ES-I3 (cell line): ENCODE results near the gene ZIC5.
"Not testable (repeated sequence)": the region's sequence is repeated elsewhere in the genome, so short reads cannot be mapped to it uniquely, and the experiment has no call there.

Experiments used
- H3K36me3 ChIP-seq: 2 replicates; pipeline ENCODE4 v1.6.1; 2013; ENCODE audit warnings: mild to moderate bottlenecking, low read length, control low read depth, moderate library complexity; ENCODE audit not compliant: insufficient read depth
- H3K4me1 ChIP-seq: 2 replicates; pipeline ENCODE4 v1.6.1; 2013; ENCODE audit warnings: mild to moderate bottlenecking, control low read depth, low read length; ENCODE audit not compliant: insufficient read depth
- H3K9ac ChIP-seq: 2 replicates; pipeline ENCODE4 v1.6.1; 2013; ENCODE audit warnings: low read depth, mild to moderate bottlenecking, low read length, moderate library complexity
- H3K9me3 ChIP-seq: 2 replicates; pipeline ENCODE4 v1.6.1; 2013; ENCODE audit warnings: mild to moderate bottlenecking, low read length, moderate library complexity; ENCODE audit not compliant: control insufficient read depth, insufficient read depth

ZIC5 gene

DNA sequence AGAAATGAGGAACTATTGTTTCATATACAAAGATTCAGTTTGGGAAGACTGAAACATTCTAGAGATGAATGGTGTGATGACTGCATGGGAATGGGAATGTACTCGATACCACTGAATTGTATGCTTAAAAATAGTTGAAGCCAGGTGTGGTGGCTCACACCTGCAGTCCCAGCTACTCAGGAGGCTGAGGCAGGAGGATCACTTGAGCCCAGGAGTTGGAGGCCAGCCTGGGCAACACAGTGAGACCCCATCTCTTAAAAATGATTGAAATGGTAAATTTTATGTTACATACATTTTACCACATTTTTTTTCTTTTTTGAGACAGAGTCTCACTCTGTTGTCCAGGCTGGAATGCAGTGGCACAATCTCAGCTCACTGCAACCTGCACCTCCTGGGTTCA, 19.9 kb downstream of the ZIC5 start:
- not testable (repeated sequence) for H3K9me3 ChIP-seq, H3K36me3 ChIP-seq, H3K9ac ChIP-seq
- peaks cover 12% of the 10 kb centered on the region; the same call in 1 of the 2 replicates for H3K4me1 ChIP-seq

DNA sequence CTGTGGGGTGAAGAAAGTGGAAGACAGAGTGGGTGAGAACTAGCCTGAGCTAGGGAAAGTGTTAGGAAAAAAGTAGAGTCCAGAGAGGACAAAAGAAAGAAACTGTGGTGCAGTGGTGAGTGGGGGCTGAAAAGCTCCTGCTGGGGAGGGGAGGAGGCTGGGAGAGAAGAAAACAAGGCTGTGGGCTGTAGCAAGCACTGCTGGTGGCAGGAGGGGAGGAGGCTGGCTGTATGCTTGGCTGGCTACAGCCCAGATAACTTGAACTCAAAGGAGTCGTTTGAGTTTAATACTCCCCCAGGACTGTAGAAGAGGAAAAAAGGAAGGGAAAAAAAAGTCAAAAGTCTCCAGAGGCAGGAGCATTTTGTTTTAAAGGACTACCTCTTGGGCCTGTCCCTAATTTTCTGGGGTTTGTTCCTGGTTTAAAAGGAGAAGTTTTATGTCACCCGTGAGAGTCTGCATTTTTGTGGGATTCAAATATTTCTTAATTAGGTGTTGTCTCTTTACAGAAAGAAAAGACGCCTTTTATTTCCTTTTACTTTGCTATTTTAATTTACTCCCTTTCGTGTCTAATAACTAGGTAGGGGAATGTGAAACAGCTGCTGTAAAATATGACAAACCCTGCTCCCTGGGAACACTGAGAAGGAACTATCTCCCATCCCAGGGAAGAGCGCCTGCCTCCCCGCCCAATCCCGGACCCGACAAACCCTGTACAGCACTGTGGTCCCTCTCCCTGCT, 21.7 kb downstream of the ZIC5 start:
- H3K36me3 ChIP-seq, result no peaks in the 10 kb centered on the region
- no peak overlapping the region for H3K9ac ChIP-seq
- peaks cover 5% of the 10 kb centered on the region; the same call in 1 of the 2 replicates for H3K4me1 ChIP-seq
- no peaks in the 10 kb centered on the region for H3K9me3 ChIP-seq

DNA sequence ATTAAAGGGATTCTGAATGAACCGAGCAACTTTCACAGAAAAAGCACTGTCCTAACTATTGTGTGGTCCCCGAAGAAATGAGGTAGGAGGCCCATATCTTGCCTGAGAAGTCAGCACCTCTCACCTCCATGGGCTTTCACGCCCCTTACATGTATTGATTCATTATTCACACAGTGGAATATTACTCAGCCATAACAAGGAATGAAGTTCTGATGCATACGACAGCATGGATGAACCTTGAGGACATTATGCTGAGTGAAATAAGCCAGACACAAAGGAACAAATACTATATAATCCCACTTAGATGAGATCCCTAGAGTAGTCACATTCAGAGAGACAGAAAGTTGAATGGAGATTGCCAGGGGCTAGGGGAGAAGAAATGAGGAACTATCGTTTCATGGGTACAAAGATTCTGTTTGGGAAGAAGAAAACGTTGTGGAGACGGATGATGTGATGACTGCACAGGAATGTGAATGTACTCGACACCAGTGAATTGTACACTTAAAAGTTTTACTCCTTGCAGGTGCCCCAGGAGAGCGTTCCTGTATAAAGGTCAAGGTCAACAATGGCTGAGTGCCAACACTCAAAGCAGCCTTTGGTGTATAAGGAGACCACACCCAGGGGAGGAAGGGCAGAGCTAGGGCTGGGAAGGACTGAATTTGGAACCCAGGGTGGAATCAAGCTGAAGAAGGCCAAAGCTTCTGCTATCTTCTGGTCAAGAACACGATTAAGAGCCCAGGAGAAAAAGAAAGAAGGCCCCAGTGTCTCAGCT, 22.5 kb downstream of the ZIC5 start:
- Histone ChIP-seq H3K4me1 (peaks cover 5% of the 10 kb centered on the region; the same call in 1 of the 2 replicates), H3K9me3 (no peaks in the 10 kb centered on the region), H3K36me3 (no peaks in the 10 kb centered on the region), H3K9ac (no peak overlapping the region)

DNA sequence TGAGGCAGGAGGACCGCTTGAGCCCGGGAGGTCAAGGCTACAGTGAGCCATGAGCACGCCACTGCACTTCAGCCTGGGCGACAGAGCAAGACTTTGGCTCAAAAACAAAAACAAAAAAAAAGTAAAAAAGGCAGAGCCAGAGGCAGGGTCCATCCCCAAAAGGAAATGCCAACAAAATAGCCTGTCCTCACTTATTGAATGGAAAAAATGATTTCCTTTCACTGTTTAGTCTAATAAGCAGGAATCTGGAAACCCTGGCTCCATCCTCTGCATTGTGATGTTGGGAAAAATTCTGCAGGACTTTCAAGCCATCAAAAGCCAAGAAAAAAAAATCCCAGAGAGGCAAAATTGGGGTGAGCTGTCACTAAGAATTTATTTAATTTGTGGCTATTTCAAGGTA, 23.2 kb downstream of the ZIC5 start:
- no peaks in the 10 kb centered on the region for H3K9me3 ChIP-seq
- H3K4me1 ChIP-seq, result peaks cover 5% of the 10 kb centered on the region; the same call in 1 of the 2 replicates
- no peak overlapping the region for H3K9ac ChIP-seq
- no peaks in the 10 kb centered on the region for H3K36me3 ChIP-seq

DNA sequence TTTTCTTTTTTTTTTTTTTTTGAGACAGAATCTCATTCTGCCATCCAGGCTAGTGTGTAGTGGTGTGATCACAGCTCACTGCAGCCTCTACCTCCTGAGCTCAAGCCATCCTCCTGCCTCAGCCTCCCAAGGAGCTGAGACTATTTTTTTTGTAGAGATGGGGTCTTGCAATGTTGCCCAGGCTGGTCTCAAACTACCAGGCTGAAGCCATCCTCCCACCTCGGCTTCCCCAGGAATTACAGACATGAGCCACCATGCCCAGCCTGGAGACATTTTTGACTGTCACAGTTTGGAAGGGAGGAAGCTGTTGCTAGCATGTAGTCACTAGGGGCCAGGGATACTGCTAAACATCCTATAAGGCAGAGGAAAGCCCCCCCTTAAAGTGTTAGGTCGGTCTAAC, 23.9 kb downstream of the ZIC5 start:
- Histone ChIP-seq H3K9ac (no peak overlapping the region), H3K9me3 (no peaks in the 10 kb centered on the region), H3K4me1 (peaks cover 5% of the 10 kb centered on the region; the same call in 1 of the 2 replicates), H3K36me3 (no peaks in the 10 kb centered on the region)

DNA sequence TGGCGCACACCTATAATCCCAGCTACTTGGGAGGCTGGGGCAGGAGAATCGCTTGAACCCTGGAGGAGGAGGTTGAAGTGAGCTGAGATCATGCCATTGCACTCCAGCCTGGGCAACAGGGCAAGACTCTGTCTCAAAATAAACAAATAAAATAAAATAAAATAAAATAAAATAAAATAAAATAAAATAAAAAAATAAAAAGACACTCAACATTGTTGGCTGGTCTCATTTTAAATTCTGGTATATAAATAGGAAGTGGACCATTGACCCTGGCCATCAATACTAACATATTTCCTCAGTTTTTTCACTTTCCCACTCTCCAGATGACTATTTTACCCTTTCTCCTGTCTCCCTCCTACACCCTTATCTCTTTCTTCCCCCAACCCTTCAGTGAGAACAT, 26.1 kb downstream of the ZIC5 start:
- H3K36me3 ChIP-seq, H3K9ac ChIP-seq, H3K9me3 ChIP-seq, H3K4me1 ChIP-seq: not testable (repeated sequence)

DNA sequence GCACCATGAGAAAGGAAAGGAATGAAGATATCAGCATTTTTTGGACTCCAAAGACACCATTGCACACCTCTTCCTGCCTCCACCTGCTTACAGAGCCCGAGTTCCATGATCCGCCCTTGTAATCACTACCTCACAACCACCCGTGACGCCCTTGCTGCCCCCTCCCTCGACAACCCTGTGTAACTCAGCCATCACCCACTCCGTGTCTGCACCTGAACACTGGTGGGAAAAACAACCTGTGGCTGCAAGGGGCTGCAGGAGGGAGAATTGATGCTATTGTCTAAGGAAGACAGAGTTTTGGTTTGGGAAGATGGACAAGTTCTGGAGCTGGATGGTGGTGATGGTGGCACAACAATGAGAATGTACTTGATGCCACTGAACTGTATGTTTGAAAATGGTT, 27.0 kb downstream of the ZIC5 start:
- Histone ChIP-seq H3K36me3 (no peaks in the 10 kb centered on the region), H3K9me3 (no peaks in the 10 kb centered on the region), H3K4me1 (peaks cover 4% of the 10 kb centered on the region; the same call in 1 of the 2 replicates), H3K9ac (no peak overlapping the region)

DNA sequence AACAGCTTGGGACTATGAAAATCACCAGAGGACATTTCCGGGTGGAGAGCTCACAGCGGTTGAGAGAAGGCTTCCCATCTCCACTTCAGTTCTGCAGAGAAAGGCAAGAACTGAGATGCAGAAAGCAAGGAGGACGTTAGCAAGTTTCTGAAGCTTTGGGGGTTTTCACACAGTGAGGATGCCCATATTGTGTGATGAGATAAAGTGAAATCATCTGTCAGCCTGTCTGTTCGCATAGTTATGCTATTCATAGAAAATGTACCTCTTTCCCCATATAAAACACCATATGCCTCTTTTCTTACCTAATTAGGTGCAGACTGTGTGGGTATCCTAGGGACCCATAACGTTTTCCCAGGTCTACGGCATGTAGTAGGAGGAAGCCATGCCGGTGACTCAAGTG, 27.5 kb downstream of the ZIC5 start:
- no peaks in the 10 kb centered on the region for H3K36me3 ChIP-seq
- no peaks in the 10 kb centered on the region for H3K9me3 ChIP-seq
- no peaks in the 10 kb centered on the region for H3K4me1 ChIP-seq
- H3K9ac ChIP-seq, result no peak overlapping the region

DNA sequence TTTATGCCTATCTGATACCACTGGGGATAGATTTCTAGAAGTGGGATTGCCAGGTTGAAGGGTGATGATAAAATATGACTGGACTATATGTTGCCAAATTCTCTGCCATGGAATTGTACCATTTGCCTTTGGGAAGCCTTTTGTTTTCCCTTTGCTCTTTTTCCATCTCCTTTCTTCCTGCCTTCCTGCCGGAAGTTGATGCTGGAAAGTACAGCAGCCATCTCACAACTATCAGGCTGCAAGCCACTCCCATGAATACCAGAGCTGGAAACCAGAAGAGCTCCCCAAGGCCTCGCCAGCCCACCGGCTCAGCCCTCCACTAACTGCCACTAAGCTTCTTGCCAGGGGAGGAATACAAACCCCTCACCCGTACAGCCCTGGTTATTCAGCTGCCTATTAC, 29.7 kb downstream of the ZIC5 start:
- no peaks in the 10 kb centered on the region for H3K9me3 ChIP-seq
- H3K36me3 ChIP-seq, result no peaks in the 10 kb centered on the region
- H3K4me1 ChIP-seq, result no peaks in the 10 kb centered on the region
- H3K9ac ChIP-seq, result no peak overlapping the region

DNA sequence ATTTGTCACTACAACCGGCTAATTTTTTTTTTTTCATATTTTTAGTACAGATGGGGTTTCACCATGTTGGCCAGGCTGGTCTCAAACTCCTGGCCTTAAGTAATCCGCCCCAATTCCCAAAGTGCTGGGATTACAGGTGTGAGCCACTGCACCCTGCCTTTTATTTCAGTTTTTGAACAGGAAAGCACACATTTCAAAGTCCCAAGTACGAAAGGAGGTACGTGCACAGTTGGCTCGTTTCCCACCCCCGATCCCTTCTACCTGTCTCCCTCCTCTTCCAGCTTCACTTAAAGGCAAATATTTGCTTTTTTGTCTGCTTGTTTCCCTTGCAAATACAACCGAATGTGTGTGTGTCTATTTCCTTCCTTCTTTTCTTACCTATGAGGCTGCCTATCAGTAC, 30.5 kb downstream of the ZIC5 start:
- Histone ChIP-seq H3K4me1 (no peaks in the 10 kb centered on the region), H3K36me3 (no peaks in the 10 kb centered on the region), H3K9ac (no peak overlapping the region), H3K9me3 (no peaks in the 10 kb centered on the region)

DNA sequence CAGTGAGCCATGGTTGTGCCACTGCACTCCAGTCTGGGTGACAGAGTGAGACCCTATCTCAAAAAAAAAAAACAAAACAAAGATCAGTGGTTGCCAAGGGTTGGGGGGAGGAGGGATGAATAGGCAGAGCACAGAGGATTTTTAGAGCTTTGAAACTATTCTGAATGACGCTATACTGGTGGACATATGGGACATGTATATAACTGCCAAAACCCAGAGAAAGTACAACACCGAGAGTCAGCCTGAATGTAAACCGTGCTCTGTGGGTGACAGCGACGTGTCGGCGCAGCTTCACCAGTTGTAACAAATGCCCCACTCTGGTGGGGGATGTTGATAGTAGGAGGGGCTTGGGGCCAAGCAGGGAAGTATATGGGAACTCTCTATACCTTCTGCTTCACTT, 32.9 kb downstream of the ZIC5 start:
- Histone ChIP-seq H3K36me3 (no peaks in the 10 kb centered on the region), H3K9ac (no peak overlapping the region), H3K9me3 (no peaks in the 10 kb centered on the region)

DNA sequence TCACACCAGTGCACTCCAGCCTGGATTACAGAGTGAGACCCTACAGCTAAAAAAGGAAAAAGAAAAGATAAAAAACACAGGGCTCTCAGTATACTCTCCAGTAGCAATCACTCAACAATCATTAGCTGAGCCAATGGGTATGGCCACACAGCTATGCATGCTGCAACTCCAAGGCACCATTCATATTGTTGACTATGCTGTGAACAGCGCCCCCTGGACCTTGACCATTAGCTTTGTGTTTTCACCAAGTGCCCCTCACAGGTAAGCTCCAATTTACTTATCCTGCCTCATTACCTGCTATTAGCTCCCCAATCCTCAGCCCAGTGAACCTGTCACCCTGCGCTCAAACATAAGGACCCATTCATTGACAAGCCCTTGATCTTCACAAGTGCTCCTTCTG, 35.8 kb downstream of the ZIC5 start:
- no peaks in the 10 kb centered on the region for H3K4me1 ChIP-seq
- H3K36me3 ChIP-seq, result no peaks in the 10 kb centered on the region
- no peak overlapping the region for H3K9ac ChIP-seq
- no peaks in the 10 kb centered on the region for H3K9me3 ChIP-seq

More for the DNA sequence above, 32.9 kb downstream of the ZIC5 start:
- no peaks in the 10 kb centered on the region for H3K4me1 ChIP-seq

DNA sequence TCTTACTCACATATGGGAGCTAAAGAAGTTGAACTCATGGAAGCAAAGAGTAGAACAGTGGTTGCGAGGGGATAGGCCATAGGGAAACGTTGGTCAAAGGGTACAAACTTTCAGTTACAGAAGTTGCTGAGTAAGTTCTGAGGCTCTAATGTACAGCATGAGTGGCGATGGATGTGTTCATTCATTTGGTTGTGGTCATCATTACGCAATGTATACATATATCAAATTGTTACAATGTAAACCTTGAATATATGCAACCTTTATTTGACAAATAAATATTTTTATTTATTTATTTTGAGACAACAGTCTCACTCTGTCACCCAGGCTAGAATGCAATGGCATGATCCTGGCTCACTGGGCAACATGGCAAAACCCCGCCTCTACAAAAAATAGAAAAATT, 38.7 kb downstream of the ZIC5 start:
- no peaks in the 10 kb centered on the region for H3K36me3 ChIP-seq
- 0 out of 2 replicates have a peak, but pooled peaks cover 3% of the 10 kb centered on the region for H3K4me1 ChIP-seq
- H3K9me3 ChIP-seq, result no peaks in the 10 kb centered on the region
- no peak overlapping the region for H3K9ac ChIP-seq

DNA sequence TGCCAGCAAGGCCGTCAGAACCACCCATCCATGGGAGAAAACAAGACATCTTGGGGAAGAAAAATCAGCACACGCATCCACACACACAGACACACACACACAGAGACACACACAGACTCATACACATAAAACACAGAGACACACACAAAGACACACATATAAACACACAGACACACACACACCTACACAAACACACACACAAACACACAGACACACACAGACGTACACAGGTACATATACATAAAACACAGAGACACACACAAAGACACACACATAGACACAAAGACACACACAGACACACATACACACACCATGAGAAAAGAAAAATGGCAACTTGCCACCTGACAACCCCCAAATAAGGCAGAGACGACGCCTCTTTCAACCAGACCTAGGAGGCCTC, 40.6 kb downstream of the ZIC5 start:
- Histone ChIP-seq H3K36me3 (no peaks in the 10 kb centered on the region), H3K9me3 (no peaks in the 10 kb centered on the region), H3K4me1 (0 out of 2 replicates have a peak, but pooled peaks cover 3% of the 10 kb centered on the region), H3K9ac (no peak overlapping the region)

DNA sequence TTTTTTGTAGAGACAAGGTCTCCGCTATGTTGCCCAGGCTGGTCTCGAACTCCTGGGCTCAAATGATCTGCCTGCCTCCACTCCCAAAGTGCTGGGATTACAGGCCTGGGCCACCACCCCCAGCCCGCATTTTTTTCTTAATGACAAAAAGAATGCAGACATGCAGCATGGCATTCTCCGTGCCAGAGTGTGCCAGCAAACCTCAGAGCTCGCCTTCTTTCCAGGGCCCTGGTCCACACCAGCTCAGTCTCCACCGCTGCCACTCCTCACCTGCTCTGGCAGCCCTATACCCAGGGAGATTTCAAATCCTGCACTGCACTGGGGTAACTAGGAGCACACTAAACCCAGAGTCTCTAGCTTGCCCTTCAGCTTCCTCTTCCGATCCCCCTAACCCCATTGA, 41.7 kb downstream of the ZIC5 start:
- Histone ChIP-seq H3K9me3 (no peaks in the 10 kb centered on the region), H3K36me3 (no peaks in the 10 kb centered on the region), H3K4me1 (0 out of 2 replicates have a peak, but pooled peaks cover 3% of the 10 kb centered on the region), H3K9ac (no peak overlapping the region)
